SK-N-SH treated with all-trans-retinoic acid at 6 μM for 48 hours (cell line): ENCODE measurements around the gene SCN3B.

Experiments
- BACH2 ChIP-seq: fragments of 250-450 bp; sonication (Bioruptor Pico); IDR thresholded peaks from 2 replicates; pipeline ENCODE4 v1.9.0; 2021; ENCODE audit warnings: mild to moderate bottlenecking, borderline replicate concordance
- CSDC2 ChIP-seq: fragments of 250-450 bp; sonication (Bioruptor Pico); IDR thresholded peaks from 2 replicates; pipeline ENCODE4 v1.5.0; 2020; ENCODE audit warnings: mild to moderate bottlenecking, moderate library complexity
- GLIS3 ChIP-seq: fragments of 250-450 bp; sonication (Bioruptor Pico); IDR thresholded peaks from 2 replicates; pipeline ENCODE4 v1.5.0; 2020; ENCODE audit warnings: mild to moderate bottlenecking, moderate library complexity
- PPARA ChIP-seq: fragments of 250-450 bp; sonication (Bioruptor Pico); IDR thresholded peaks from 2 replicates; pipeline ENCODE4 v1.5.0; 2020; ENCODE audit warnings: mild to moderate bottlenecking, borderline replicate concordance
- RARB ChIP-seq: fragments of 250-450 bp; sonication (Bioruptor Pico); IDR thresholded peaks from 2 replicates; pipeline ENCODE4 v1.8.0; 2021; ENCODE audit warnings: mild to moderate bottlenecking, moderate library complexity
- TCF4 ChIP-seq: fragments of 250-450 bp; sonication (Bioruptor Pico); IDR thresholded peaks from 2 replicates; pipeline ENCODE4 v1.8.0; 2021; ENCODE audit warnings: mild to moderate bottlenecking, moderate library complexity, borderline replicate concordance
- TOX ChIP-seq: fragments of 250-450 bp; sonication (Bioruptor Pico); IDR thresholded peaks from 2 replicates; pipeline ENCODE4 v1.8.0; 2021; ENCODE audit warnings: mild to moderate bottlenecking, moderate library complexity, borderline replicate concordance
- ZFP3 ChIP-seq: fragments of 250-450 bp; sonication (Bioruptor Pico); IDR thresholded peaks from 2 replicates; pipeline ENCODE4 v1.5.0; 2020; ENCODE audit warnings: mild to moderate bottlenecking, moderate library complexity
- ZFP30 ChIP-seq: fragments of 450-650 bp; formaldehyde crosslinking; IDR thresholded peaks from 2 replicates; pipeline ENCODE4 v1.5.0; 2022; ENCODE audit warnings: mild to moderate bottlenecking, moderate library complexity
- ZNF565 ChIP-seq: fragments of 450-650 bp; formaldehyde crosslinking; conservative IDR thresholded peaks from 2 replicates; pipeline ENCODE4 v1.5.0; 2020; ENCODE audit warnings: low read depth, mild to moderate bottlenecking, moderate library complexity
- ZNF8 ChIP-seq: fragments of 450-650 bp; formaldehyde crosslinking; IDR thresholded peaks from 2 replicates; pipeline ENCODE4 v1.5.0; 2020; ENCODE audit warnings: mild to moderate bottlenecking, moderate library complexity
- TF ChIP-seq, protein P1 (sequence below): fragments of 250-450 bp; sonication (Bioruptor Pico); IDR thresholded peaks from 2 replicates; pipeline ENCODE4 v1.8.0; 2020; ENCODE audit warnings: mild to moderate bottlenecking, moderate library complexity, borderline replicate concordance
- TF ChIP-seq, protein P2 (sequence below): fragments of 250-450 bp; sonication (Bioruptor Pico); IDR thresholded peaks from 2 replicates; pipeline ENCODE4 v1.5.0; 2020; ENCODE audit warnings: mild to moderate bottlenecking, moderate library complexity

DNA sequence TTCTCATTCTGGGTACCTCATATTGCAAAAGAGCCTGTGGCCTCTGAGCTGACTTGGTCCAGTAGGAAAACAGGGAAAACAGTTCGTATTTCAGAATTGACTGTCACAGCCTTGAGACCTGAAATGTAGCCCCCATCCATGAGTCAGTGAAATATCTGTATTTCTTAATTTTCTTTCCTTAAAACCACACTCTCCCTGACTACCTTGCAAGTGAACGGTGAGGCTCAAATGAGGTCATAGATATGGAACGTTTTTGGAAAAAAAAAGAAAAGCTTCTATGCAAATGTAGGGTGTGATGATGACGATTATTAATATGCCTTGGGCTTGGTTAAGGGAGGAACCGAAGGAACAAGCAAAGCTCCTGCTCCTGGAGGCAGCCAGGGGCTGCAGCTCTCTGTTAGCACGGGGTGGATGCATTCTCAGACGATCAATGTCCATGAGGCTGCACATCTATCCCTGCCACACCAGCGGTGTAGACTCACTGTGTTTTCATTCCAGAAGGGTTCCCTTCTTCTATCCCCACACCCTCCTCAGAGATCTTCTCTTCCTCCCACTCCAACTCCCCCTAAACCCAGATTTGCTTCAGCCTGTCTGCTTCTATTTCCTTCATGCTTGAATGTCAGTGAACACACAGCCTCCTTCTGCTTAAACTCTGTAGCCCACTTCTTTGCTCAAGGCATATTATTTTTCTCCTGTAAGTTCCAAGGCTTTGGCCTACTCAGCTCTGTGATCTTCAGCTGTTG, 29.2 kb upstream of the SCN3B start:
- TF ChIP-seq PPARA (no peak), ZFP3 (CRISPR knock-in tag) (no peak), BACH2 (CRISPR knock-in tag) (no peak), ZNF8 (no peak), RARB (CRISPR knock-in tag) (no peak), TCF4 (CRISPR knock-in tag) (no peak), ZFP30 (CRISPR knock-in tag) (no peak), ZNF565 (no peak), GLIS3 (no peak), TOX (CRISPR knock-in tag) (no peak), CSDC2 (CRISPR knock-in tag) (no peak)
- TF ChIP-seq, protein P1, sequence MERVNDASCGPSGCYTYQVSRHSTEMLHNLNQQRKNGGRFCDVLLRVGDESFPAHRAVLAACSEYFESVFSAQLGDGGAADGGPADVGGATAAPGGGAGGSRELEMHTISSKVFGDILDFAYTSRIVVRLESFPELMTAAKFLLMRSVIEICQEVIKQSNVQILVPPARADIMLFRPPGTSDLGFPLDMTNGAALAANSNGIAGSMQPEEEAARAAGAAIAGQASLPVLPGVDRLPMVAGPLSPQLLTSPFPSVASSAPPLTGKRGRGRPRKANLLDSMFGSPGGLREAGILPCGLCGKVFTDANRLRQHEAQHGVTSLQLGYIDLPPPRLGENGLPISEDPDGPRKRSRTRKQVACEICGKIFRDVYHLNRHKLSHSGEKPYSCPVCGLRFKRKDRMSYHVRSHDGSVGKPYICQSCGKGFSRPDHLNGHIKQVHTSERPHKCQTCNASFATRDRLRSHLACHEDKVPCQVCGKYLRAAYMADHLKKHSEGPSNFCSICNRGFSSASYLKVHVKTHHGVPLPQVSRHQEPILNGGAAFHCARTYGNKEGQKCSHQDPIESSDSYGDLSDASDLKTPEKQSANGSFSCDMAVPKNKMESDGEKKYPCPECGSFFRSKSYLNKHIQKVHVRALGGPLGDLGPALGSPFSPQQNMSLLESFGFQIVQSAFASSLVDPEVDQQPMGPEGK (CRISPR knock-in tag), result no peak
- TF ChIP-seq, protein P2, sequence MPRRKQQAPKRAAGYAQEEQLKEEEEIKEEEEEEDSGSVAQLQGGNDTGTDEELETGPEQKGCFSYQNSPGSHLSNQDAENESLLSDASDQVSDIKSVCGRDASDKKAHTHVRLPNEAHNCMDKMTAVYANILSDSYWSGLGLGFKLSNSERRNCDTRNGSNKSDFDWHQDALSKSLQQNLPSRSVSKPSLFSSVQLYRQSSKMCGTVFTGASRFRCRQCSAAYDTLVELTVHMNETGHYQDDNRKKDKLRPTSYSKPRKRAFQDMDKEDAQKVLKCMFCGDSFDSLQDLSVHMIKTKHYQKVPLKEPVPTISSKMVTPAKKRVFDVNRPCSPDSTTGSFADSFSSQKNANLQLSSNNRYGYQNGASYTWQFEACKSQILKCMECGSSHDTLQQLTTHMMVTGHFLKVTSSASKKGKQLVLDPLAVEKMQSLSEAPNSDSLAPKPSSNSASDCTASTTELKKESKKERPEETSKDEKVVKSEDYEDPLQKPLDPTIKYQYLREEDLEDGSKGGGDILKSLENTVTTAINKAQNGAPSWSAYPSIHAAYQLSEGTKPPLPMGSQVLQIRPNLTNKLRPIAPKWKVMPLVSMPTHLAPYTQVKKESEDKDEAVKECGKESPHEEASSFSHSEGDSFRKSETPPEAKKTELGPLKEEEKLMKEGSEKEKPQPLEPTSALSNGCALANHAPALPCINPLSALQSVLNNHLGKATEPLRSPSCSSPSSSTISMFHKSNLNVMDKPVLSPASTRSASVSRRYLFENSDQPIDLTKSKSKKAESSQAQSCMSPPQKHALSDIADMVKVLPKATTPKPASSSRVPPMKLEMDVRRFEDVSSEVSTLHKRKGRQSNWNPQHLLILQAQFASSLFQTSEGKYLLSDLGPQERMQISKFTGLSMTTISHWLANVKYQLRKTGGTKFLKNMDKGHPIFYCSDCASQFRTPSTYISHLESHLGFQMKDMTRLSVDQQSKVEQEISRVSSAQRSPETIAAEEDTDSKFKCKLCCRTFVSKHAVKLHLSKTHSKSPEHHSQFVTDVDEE (CRISPR knock-in tag), result no peak
